Mammary epithelial cell (primary cell): Measurements from ENCODE around the gene LCAT.

Experiments
- CTCF ChIP-seq, 2 donors: IDR thresholded peaks in 1 of 2; conservative IDR thresholded peaks in 1 of 2; 2 replicates each; pipeline ENCODE4 v1.5.1; 2011 to 2012; ENCODE audit warnings: inconsistent platforms in 2 of 2, low read length in 2 of 2, mild to moderate bottlenecking in 2 of 2, control low read depth in 1 of 2, low read depth in 1 of 2; ENCODE audit not compliant: insufficient read depth in 1 of 2; ENCODE audit errors: extremely low read depth in 1 of 2
- EZH2 ChIP-seq: IDR thresholded peaks from 2 replicates; pipeline ENCODE4 v1.6.1; 2012; ENCODE audit warnings: low read length, inconsistent platforms, borderline replicate concordance

- TF ChIP-seq CTCF (conservative IDR thresholded peaks at IDR 0.05 in 1 of 2, IDR thresholded peaks at IDR 0.05 in 1 of 2; ENCODE audit: extremely low read depth in 1 of 2, insufficient read depth in 1 of 2, low read depth in 1 of 2, low read length in 2 of 2) (no peak), EZH2 (no peak)
Measured at GRCh38 chr16:67930191-67930590, 13.7 kb downstream of the LCAT start.
